Upper lobe of right lung (tissue), 1 donor: ENCODE data around the gene APP. TPM values are rescaled to one million over a fixed set of nuclear protein-coding genes. Genes with fewer than 3 reads are reported as not detected.
A peak's percentile ranks its signal among the peaks of the same experiment; 100 is the strongest.
"Not testable (repeated sequence)": the region's sequence is repeated elsewhere in the genome, so short reads cannot be mapped to it uniquely, and the experiment has no call there.

ENCODE experiments used
- ATAC-seq: fragments of 200-7000 bp; cut with Tn5 transposase; one replicate; pipeline ENCODE4 v1.9.1; 2020; ENCODE audit warnings: mild to moderate bottlenecking, moderate library complexity
- DNase-seq: peaks from one replicate; pipeline ENCODE4 v3.0.0-alpha.2; 2020
- H3K27ac ChIP-seq: fragments of 200-600 bp; one replicate; pipeline ENCODE4 v1.8.0; 2022
- H3K27me3 ChIP-seq: fragments of 200-600 bp; one replicate; pipeline ENCODE4 v1.8.0; 2022; ENCODE audit warnings: mild to moderate bottlenecking
- H3K36me3 ChIP-seq: fragments of 200-600 bp; one replicate; pipeline ENCODE4 v1.8.0; 2022
- H3K4me1 ChIP-seq: fragments of 200-600 bp; one replicate; pipeline ENCODE4 v1.8.0; 2022
- H3K4me3 ChIP-seq: fragments of 200-600 bp; one replicate; pipeline ENCODE4 v1.8.0; 2022; ENCODE audit warnings: mild to moderate bottlenecking
- H3K9me3 ChIP-seq: fragments of 200-600 bp; one replicate; pipeline ENCODE4 v1.8.0; 2022
- intact Hi-C: fragments of 100-400 bp; cut with DNase I; formaldehyde crosslinking; loops from one replicate; pipeline ENCODE4 v1.11.0; 2022
- total RNA-seq: library from RNA; stranded (reverse); fragmentation: NEBNext Ultra II Directional; extraction: Animal tissue kit (Norgen Biotek cat#: 25700); gene quantifications from one replicate; pipeline ENCODE4 v1.2.1, GENCODE V29; 2021
- TF ChIP-seq, protein P1 (sequence below): fragments of 200-600 bp; IDR thresholded peaks from one replicate; pipeline ENCODE4 v1.8.0; 2022; ENCODE audit warnings: antibody characterized with exemption
- donor health status: DM: no; HTN: yes; CAD: no; lungs with severe emphysema.

APP gene
- total RNA-seq, 1 donor from 2014 or later = 480 TPM

GRCh38 chr21:25925064-25925800 lies 245.3 kb downstream of the APP start:
- no peak overlapping the region for H3K27ac ChIP-seq
- intact Hi-C loops = no loop called here
- DNase-seq (no peak), ATAC-seq (no peak)
- H3K9me3 ChIP-seq = no peaks in the 10 kb centered on the region
- H3K27me3 ChIP-seq = no peaks in the 10 kb centered on the region
- no peak overlapping the region for H3K4me3 ChIP-seq
- TF ChIP-seq, protein P1, sequence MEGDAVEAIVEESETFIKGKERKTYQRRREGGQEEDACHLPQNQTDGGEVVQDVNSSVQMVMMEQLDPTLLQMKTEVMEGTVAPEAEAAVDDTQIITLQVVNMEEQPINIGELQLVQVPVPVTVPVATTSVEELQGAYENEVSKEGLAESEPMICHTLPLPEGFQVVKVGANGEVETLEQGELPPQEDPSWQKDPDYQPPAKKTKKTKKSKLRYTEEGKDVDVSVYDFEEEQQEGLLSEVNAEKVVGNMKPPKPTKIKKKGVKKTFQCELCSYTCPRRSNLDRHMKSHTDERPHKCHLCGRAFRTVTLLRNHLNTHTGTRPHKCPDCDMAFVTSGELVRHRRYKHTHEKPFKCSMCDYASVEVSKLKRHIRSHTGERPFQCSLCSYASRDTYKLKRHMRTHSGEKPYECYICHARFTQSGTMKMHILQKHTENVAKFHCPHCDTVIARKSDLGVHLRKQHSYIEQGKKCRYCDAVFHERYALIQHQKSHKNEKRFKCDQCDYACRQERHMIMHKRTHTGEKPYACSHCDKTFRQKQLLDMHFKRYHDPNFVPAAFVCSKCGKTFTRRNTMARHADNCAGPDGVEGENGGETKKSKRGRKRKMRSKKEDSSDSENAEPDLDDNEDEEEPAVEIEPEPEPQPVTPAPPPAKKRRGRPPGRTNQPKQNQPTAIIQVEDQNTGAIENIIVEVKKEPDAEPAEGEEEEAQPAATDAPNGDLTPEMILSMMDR = no peak
- H3K36me3 ChIP-seq = no peaks in the 10 kb centered on the region
- peaks cover 13% of the 10 kb centered on the region for H3K4me1 ChIP-seq

DNA sequence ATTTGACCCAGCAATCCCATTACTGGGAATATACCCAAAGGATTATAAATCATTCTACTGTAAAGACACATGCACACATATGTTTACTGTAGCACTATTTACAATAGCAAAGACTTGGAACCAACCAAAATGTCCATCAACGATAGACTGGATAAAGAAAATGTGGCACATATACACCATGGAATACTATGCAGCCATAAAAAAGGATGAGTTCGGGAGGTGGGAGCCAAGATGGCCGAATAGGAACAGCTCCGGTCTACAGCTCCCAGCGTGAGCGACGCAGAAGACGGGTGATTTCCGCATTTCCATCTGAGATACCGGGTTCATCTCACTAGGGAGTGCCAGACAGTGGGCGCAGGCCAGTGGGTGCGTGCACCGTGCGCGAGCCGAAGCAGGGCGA lies 252.4 kb downstream of the APP start:
- H3K9me3 ChIP-seq, H3K27ac ChIP-seq, H3K27me3 ChIP-seq, H3K4me1 ChIP-seq, DNase-seq, H3K4me3 ChIP-seq, H3K36me3 ChIP-seq, ATAC-seq, intact Hi-C loops: not testable (repeated sequence)

DNA sequence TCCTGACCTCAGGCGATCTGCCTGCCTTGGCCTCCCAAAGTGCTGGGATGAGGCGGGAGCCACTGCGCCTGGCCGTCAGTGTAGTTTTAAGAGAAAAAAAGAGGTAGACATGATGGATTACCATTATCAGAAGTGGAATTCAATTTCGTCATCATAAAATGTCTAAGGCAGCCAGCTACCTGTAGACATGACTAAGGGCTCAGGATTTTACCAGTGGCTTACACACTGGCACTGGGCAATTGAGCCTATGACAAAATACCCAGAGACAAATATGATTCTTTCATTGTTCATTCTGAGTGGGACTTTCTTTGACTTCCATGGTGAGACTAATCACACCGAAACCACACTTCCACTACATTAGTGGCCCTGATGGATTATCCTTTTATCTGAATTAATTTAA lies 254.3 kb downstream of the APP start:
- TF ChIP-seq, protein P1 = no peak
- Histone ChIP-seq H3K4me3 (no peak overlapping the region), H3K4me1 (no peaks in the 10 kb centered on the region), H3K27me3 (no peaks in the 10 kb centered on the region), H3K36me3 (no peaks in the 10 kb centered on the region), H3K9me3 (no peaks in the 10 kb centered on the region), H3K27ac (no peak overlapping the region)
- intact Hi-C loops = no loop called here
- no peak for DNase-seq
- no peak for ATAC-seq

GRCh38 chr21:25913479-25913878 lies 257.1 kb downstream of the APP start:
- TF ChIP-seq, protein P1 = no peak
- H3K27ac ChIP-seq = no peak overlapping the region
- H3K4me3 ChIP-seq = no peak overlapping the region
- no peaks in the 10 kb centered on the region for H3K36me3 ChIP-seq
- ATAC-seq (no peak), DNase-seq (no peak)
- H3K4me1 ChIP-seq = no peaks in the 10 kb centered on the region
- H3K9me3 ChIP-seq = no peaks in the 10 kb centered on the region
- H3K27me3 ChIP-seq = no peaks in the 10 kb centered on the region
- intact Hi-C loops = no loop called here

- Histone ChIP-seq H3K4me1 (peaks cover 5% of the 10 kb centered on the region), H3K9me3 (no peaks in the 10 kb centered on the region), H3K4me3 (no peak overlapping the region), H3K27ac (no peak overlapping the region), H3K27me3 (no peaks in the 10 kb centered on the region), H3K36me3 (no peaks in the 10 kb centered on the region)
- ATAC-seq (no peak), DNase-seq (no peak)
- TF ChIP-seq, protein P1 = no peak
- intact Hi-C loops = no loop called here
Measured at GRCh38 chr21:25912402-25912746, 258.2 kb downstream of the APP start.

GRCh38 chr21:25911730-25912401 lies 258.7 kb downstream of the APP start:
- Histone ChIP-seq H3K4me3 (no peak overlapping the region), H3K27ac (no peak overlapping the region), H3K36me3 (no peaks in the 10 kb centered on the region), H3K4me1 (peaks cover 7% of the 10 kb centered on the region), H3K27me3 (no peaks in the 10 kb centered on the region), H3K9me3 (no peaks in the 10 kb centered on the region)
- intact Hi-C loops = no loop called here
- ATAC-seq = peak; percentile 21
- no peak for DNase-seq
- TF ChIP-seq, protein P1 = no peak
